Measurements from ENCODE around the gene SLC6A19. TPM values are rescaled to one million over a fixed set of nuclear protein-coding genes. Genes with fewer than 3 reads are reported as not detected.

The SLC6A19 gene
- total and polyA plus RNA-seq, 2 donors (not counting 1 experiment from before 2014, with no cell fraction given) = not detected

- Histone ChIP-seq H3K4me3 (ENCODE audit: control extremely low read depth in 1 of 5, extremely low read depth in 1 of 5, insufficient read depth in 1 of 5, low read depth in 2 of 5, low read length in 4 of 5) (no peak overlapping the region), H4K20me1 (ENCODE audit: control insufficient read depth, insufficient read depth, low read length, poor library complexity, severe bottlenecking) (no peaks in the 10 kb centered on the region), H2AFZ (ENCODE audit: insufficient read depth, low read depth, low read length, poor library complexity, severe bottlenecking) (no peak overlapping the region), H3K9me3 (ENCODE audit: control extremely low read depth in 1 of 3, control insufficient read depth in 2 of 3, insufficient read depth in 1 of 3, low read length in 2 of 3) (peaks cover 0 to 13% (median 0%) of the 10 kb centered on the region in 3 donors), H3K9ac (ENCODE audit: low read length) (no peak overlapping the region), H3K4me2 (replicated peaks; ENCODE audit: low read depth, low read length, poor library complexity, severe bottlenecking) (no peak overlapping the region), H3K27me3 (replicated peaks in 1 of 4; ENCODE audit: control extremely low read depth in 1 of 4, control insufficient read depth in 3 of 4, insufficient read depth in 4 of 4, low read length in 3 of 4) (no peaks in the 10 kb centered on the region), H3K27ac (ENCODE audit: low read length in 2 of 2) (no peak overlapping the region), H3K36me3 (replicated peaks in 1 of 2; ENCODE audit: control extremely low read depth in 1 of 2, control insufficient read depth in 1 of 2, extremely low read depth in 1 of 2, insufficient read depth in 2 of 2, low read length in 1 of 2) (no peaks in the 10 kb centered on the region), H3K79me2 (ENCODE audit: control insufficient read depth, insufficient read depth, low read length) (no peaks in the 10 kb centered on the region), H3K4me1 (ENCODE audit: control insufficient read depth in 2 of 2, insufficient read depth in 2 of 2, low read length in 2 of 2) (no peaks in the 10 kb centered on the region)
- intact Hi-C loops (cut with micrococcal nuclease) = no loop called here
- ATAC-seq (ENCODE audit: low read depth) (no peak), DNase-seq (no peak)
- Mint-ChIP-seq H3K27ac (no peak overlapping the region), H3K27me3 (peaks cover 8% of the 10 kb centered on the region), H3K9me3 (ENCODE audit: insufficient read depth) (no peaks in the 10 kb centered on the region), H3K4me3 (no peak overlapping the region), H3K4me1 (no peaks in the 10 kb centered on the region)
- CTCF ChIA-PET = no interaction called here
- TF ChIP-seq CTCF (IDR thresholded peaks at IDR 0.05) (no peak), EZH2 (IDR thresholded peaks at IDR 0.05; ENCODE audit: borderline replicate concordance, insufficient read depth, low read depth, low read length, poor library complexity, severe bottlenecking) (no peak)
- POLR2A ChIA-PET = no interaction called here
- WGBS (ENCODE audit: insufficient coverage) = 88% methylated on average over 16 of the region's 17 CpGs
Measured at GRCh38 chr5:1208221-1208742, 6.9 kb downstream of the SLC6A19 start.

- Mint-ChIP-seq H3K27ac (no peak overlapping the region), H3K9me3 (ENCODE audit: insufficient read depth) (no peaks in the 10 kb centered on the region), H3K27me3 (peaks cover 8% of the 10 kb centered on the region), H3K4me3 (no peak overlapping the region), H3K4me1 (no peaks in the 10 kb centered on the region)
- no peak overlapping the region for H3K4me2 ChIP-seq (replicated peaks; ENCODE audit: low read depth, low read length, poor library complexity, severe bottlenecking)
- no peaks in the 10 kb centered on the region for H3K79me2 ChIP-seq (ENCODE audit: control insufficient read depth, insufficient read depth, low read length)
- H3K9me3 ChIP-seq (ENCODE audit: control extremely low read depth in 1 of 3, control insufficient read depth in 2 of 3, insufficient read depth in 1 of 3, low read length in 2 of 3) = peaks cover 0 to 13% (median 0%) of the 10 kb centered on the region in 3 donors
- WGBS (ENCODE audit: insufficient coverage) = 90% methylated on average over 22 of the region's 24 CpGs
- ChIA-PET POLR2A (no interaction called here), CTCF (no interaction called here)
- H3K4me1 ChIP-seq (ENCODE audit: control insufficient read depth in 2 of 2, insufficient read depth in 2 of 2, low read length in 2 of 2) = no peaks in the 10 kb centered on the region
- DNase-seq = no peak
- intact Hi-C loops (cut with micrococcal nuclease) = no loop called here
- H3K36me3 ChIP-seq (replicated peaks in 1 of 2; ENCODE audit: control extremely low read depth in 1 of 2, control insufficient read depth in 1 of 2, extremely low read depth in 1 of 2, insufficient read depth in 2 of 2, low read length in 1 of 2) = no peaks in the 10 kb centered on the region
- no peak overlapping the region for H3K9ac ChIP-seq (ENCODE audit: low read length)
- H3K27me3 ChIP-seq (replicated peaks in 1 of 4; ENCODE audit: control extremely low read depth in 1 of 4, control insufficient read depth in 3 of 4, insufficient read depth in 4 of 4, low read length in 3 of 4) = no peaks in the 10 kb centered on the region
- H3K4me3 ChIP-seq (ENCODE audit: control extremely low read depth in 1 of 5, extremely low read depth in 1 of 5, insufficient read depth in 1 of 5, low read depth in 2 of 5, low read length in 4 of 5) = no peak overlapping the region
- no peak for ATAC-seq (ENCODE audit: low read depth)
- no peak overlapping the region for H2AFZ ChIP-seq (ENCODE audit: insufficient read depth, low read depth, low read length, poor library complexity, severe bottlenecking)
- no peak overlapping the region for H3K27ac ChIP-seq (ENCODE audit: low read length in 2 of 2)
- H4K20me1 ChIP-seq (ENCODE audit: control insufficient read depth, insufficient read depth, low read length, poor library complexity, severe bottlenecking) = no peaks in the 10 kb centered on the region
- no peak for TF ChIP-seq EZH2 (IDR thresholded peaks at IDR 0.05; ENCODE audit: borderline replicate concordance, insufficient read depth, low read depth, low read length, poor library complexity, severe bottlenecking)
Measured at GRCh38 chr5:1208743-1209488, 7.5 kb downstream of the SLC6A19 start.

Measured in B cell (primary cell).